A549 (cell line): ENCODE results near the gene DCXR.

Experiments
- CEBPB ChIP-seq, 2 experiments: fragments of >200 bp in 1 of 2; sonication (Bioruptor Twin) in 1 of 2; formaldehyde crosslinking in 1 of 2; IDR thresholded peaks; 2 replicates each; pipeline ENCODE4 v1.6.1; 2012 to 2016
- CTCF ChIP-seq: fragments of >200 bp; sonication (Bioruptor Twin); formaldehyde crosslinking; IDR thresholded peaks from 3 replicates; pipeline ENCODE4 v1.5.1; 2016
- ELK1 ChIP-seq: fragments of 150-350 bp; IDR thresholded peaks from 2 replicates; pipeline ENCODE4 v1.6.1; 2014; ENCODE audit warnings: low read depth, mild to moderate bottlenecking, low read length
- HES2 ChIP-seq: fragments of >200 bp; sonication (Bioruptor Twin); formaldehyde crosslinking; IDR thresholded peaks from 2 replicates; pipeline ENCODE4 v1.6.1; 2016
- JUN ChIP-seq, 2 experiments: fragments of >200 bp; sonication (Bioruptor Twin); formaldehyde crosslinking; IDR thresholded peaks; 2 replicates in 1 of 2; 3 replicates in 1 of 2; pipeline ENCODE4 v1.6.1; 2016 to 2017
- PBX3 ChIP-seq: IDR thresholded peaks from 2 replicates; pipeline ENCODE4 v1.6.1; 2012
- REST ChIP-seq: fragments of 200-600 bp; sonication (generic); IDR thresholded peaks from 2 replicates; pipeline ENCODE4 v1.6.1; 2016; ENCODE audit warnings: antibody characterized with exemption, mild to moderate bottlenecking, moderate library complexity
- USF2 ChIP-seq: fragments of 450-650 bp; IDR thresholded peaks from 2 replicates; pipeline ENCODE4 v1.6.1; 2014; ENCODE audit warnings: antibody characterized with exemption

GRCh38 chr17:82081966-82082365 is 44.5 kb upstream of the DCXR start:
- no peak for TF ChIP-seq PBX3
- no peak for TF ChIP-seq HES2
- no peak for TF ChIP-seq ELK1
- no peak for TF ChIP-seq USF2
- TF ChIP-seq CTCF, result no peak
- no peak for TF ChIP-seq CEBPB (IDR thresholded peaks at IDR 0.05)
- TF ChIP-seq JUN (IDR thresholded peaks at IDR 0.05), result no peak
- no peak for TF ChIP-seq REST
